HG03139 (cell line): ENCODE results near the gene TMC1.
A peak's percentile ranks its signal among the peaks of the same experiment; 100 is the strongest.
"Not testable (repeated sequence)": the region's sequence is repeated elsewhere in the genome, so short reads cannot be mapped to it uniquely, and the experiment has no call there.

ENCODE experiments used
- ATAC-seq: cut with Tn5 transposase; IDR thresholded peaks from one replicate; pipeline ENCODE4 v1.9.1; 2021; ENCODE audit not compliant: unreplicated experiment

TMC1 gene

DNA sequence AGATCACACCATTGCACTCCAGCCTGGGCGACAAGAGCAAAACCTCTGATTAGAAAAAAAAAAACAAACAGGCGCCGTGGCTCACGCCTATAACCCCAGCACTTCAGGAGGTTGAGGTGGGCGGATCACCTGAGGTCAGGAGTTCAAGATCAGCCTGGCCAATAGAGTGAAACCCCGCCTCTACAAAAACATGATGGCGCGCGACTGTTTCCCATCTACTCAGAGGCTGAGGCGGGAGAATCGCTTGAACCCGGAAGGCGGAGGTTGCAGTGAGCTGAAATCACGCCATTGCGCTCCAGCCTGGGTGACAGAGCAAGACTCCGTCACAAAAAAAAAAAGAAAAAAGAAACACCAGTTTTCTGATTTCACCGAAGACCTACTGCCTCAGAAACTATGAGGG is at the start of gene TMC1:
TSS of gene TMC1 (plus strand) at position 193 of the 400 bp plus-strand sequence. CDS start 127,041 bp downstream, outside the sequence.
- ATAC-seq, result not testable (repeated sequence)

DNA sequence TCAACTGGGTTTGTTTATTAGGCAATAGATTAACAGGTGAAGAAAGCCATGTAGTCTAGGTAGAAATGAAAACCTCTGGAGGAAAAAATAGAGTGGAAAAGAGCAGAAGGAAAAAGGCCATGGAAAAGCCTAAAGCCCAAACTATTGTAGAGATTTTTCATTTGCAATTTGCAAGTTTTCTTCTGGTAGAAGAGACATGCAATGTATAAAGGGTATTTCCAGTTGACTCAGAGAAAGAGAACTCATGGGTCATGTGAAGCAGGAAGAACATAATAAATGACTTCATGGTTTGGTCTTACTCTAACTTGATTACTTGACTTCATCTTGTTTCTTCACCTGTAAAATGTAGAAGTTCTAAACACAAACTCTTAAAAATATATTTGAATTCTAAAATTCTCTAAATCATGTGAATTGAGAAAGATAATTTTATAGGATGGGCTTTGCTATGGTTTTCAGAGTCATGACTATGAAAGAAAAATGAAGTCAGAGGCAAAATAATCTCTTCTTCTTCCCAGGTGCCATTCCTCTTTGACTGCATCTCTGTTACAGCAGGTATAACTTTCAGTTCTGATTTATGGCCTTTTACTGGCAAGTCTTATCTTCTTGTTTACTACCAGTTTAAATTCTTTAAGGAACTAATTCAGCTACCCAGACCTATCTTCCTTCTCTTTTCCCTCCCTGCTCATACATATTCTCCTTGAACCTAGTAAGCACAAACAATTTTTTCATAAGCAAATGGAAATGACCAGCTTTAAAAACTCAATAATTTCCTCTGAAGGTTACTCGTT is 47.7 kb upstream of the TMC1 start:
- peak; percentile 73 for ATAC-seq

DNA sequence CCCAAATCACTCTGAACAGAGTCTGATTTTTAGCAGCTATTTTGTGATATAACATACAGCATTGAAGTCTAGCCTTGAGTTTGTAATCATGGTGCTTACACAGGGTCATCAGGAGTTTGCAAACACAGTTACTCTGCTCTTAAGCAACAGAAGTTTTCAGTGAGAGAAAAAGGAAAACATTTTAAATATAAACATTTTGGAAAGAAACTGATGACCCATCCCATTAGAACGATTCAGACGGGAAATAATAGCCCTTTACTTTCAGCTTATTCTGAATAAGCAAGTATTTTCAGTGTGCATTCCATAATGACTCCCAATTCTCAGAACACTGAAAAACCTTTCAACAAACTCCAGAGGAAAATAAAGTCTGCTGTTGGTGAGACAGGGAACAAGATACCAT is 46.7 kb upstream of the TMC1 start:
- ATAC-seq, result no peak

DNA sequence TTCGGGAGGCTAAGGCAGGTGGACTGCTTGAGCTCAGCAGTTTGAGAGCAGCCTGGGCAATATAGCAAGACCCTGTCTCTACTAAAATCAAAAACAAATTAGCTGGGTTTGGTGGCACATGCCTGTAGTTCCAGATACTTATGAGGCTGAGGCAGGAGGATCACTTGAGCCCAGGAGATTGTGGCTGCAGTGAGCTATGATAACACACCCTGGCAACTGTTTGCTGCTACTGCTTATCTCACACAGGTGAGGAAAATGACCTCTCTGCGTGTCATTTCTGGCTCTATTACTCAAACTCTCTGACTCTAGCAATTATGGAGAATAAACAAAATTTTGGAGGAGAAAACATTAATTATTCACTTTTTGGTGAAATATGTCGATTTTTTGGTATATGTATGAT is 45.3 kb upstream of the TMC1 start:
- no peak for ATAC-seq

DNA sequence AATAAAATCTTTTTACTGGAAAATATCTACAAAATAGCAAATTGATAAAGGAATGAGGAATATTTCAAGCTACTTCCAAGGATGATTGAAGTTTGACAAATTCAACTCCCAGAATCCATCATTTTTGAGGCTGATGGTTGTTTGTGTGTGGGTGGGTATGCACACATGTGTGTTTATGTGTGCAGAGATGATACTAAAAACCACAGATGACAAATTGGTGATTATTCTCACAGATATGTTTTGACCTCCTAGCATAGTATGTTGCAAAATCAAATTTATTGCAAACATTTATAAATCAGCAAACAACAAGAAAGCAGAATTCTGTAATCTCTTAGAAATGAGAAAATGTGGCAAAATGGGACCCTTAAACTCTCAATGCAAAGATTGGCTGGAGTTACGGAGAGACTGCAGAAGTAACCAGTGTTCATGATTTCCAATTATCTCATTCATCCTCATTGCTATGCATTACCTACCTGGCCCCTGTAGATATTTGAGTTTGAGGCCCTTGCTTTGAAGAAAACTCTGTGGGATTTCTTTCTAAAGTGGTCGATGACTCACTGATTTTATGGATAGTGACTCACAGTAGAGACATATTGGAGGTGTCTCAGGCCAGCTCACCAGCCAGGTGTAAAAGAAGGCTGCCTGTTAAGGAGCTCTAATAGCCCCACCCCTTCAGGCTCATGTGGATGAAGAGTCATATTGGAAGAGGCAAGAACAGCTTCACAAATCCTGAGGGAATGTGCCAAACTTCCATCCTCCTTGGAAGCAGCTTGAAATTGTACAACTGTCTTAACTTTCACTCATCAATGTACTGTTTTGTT is 44.6 kb upstream of the TMC1 start:
- ATAC-seq, result no peak

DNA sequence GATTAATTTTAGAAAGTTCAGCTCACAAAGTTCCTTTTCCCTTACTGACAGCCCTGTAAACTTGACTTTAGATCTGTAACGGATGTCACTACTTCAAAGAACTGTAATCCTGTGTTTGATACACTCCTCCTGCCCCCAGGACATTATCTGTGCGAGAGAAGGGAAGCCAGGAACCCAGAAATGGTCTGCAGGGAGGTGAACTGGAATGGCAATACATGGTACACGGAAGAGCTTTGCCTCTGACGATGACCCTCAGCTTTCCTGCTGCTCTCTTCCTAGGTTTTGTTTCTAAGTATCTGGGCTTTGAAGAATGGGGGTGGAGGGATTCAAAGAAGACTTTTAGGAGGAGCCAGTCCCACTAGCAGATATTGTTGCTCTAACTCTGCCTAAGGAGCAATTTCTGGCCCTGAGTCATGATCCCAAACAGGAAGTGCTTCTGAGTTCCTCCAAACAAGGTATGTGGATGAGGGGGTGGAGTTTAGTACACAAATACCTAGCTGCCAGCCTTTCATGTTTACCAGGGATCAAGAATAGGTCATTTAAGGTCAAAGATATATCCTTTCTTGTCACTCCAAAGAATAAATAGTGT is 43.4 kb upstream of the TMC1 start:
- ATAC-seq, result no peak

DNA sequence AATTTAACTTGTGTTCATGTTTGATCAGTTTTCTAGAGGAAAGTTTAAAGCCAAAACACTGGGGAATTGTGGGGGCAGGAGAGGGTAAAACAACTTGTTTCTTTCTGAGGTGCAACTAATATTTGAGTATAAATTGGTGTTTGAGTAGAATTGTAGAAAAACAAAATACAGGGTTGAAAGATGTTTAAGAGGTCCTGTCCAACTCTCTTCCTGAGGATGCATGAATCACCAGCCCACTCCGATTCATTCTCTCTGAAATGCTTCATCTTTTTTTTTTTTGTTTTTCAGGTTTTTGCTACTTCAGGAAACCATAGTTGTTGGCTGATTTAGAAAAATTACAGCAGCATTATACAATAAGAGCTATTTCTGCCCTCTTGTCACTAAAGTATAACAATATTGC is 42.4 kb upstream of the TMC1 start:
- ATAC-seq, result no peak

DNA sequence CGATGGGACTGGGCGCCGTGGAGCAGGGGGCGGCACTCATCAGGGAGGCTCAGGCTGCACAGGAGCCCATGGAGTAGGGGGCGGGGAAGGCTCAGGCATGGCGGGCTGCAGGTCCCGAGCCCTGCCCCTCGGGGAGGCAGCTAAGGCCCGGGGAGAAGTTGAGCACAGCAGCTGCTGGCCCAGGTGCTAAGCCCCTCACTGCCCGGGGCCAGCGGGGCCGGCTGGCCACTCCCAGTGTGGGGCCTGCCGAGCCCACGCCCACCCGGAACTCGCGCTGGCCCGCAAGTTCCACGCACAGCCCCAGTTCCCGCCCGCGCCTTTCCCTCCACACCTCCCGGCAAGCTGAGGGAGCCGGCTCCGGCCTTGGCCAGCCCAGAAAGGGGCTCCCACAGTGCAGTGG is 41.1 kb upstream of the TMC1 start:
- ATAC-seq, result not testable (repeated sequence)

DNA sequence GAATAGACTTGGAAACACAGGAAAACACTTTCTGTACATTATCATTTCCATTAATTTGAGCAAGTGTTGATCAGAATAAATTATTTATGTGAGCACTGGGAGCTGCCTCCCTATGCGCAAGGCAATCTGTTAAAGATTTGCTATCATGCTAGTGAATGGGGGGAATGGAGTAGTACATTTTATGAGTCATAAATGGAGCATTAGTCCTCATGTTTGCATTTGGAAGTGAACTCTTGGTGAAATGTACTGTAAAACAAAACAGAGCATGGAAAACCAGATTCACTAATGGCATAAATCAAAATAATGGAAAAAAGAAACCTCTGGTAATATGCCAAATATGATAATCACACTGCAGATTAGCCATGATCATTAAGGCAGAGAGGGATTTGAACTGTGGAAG is 40.5 kb upstream of the TMC1 start:
- no peak for ATAC-seq

DNA sequence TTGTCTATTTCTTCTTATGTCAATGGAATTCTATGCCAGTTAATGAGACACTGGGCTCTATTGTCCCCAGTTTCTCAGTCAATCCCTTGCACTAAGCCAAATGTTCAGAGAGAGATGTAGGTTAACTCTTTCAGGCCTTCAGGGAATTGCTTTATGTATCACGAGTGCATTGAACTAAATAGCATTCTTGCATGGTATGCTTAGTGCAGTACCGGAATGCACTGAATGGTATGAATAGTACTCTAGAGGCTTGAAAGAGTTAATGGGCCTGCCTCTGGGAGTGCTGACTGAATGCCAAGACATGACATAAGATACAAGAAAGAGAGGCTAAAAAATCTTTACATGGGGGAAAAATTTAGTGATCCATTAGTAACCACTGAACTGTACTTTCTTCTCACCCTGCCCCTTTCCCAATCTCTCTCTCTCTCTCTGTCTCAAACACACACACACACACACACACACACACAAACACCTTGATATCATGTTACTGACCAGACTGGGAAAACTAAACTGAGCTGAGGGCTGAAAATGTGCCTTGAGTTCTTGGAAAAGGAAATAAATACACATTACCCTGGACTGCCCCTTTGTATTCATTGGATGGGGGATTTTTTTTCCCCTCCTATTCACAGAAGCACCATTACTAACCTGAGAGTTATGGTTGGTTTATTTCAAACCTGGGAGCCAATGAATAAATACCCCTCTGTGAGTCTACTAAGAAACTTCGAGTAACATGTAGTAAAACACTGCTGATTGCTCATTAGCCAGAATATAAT is 35.4 kb upstream of the TMC1 start:
- no peak for ATAC-seq

DNA sequence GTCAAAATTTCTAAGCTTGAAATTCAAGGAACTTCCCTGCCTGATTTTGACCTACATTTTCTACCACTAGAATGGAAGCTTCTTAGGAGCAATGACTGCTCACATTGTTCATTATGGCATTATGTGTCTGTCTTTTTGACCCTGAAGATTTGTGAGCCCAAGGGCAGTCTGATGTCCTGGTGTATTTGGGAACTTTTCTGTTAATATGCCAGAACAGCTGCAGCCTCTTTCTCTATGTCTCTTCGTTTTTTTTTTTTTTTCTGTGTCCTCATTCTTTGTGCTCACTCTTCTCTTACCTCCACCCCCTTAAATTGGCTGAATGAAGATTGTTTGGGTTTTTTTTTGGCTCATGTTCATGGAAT is 34.8 kb upstream of the TMC1 start:
- no peak for ATAC-seq

DNA sequence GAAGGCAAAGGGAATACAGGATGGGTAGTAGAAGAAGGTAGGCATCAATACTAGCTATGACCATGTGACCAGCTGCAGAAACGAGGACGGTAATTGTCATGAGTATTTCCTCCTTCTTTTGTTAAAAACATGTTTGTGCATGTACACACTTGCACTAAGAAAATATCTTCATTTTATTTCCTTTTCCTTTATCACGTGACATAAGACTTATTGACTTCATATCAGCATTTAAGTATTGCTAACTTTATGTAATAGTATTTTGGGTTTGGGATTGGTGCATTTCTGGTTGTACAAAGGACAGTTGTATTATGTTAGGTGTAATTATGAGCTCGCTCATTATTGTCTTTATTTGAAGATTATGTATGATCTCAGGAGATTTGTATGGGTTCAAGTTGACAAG is 33.7 kb upstream of the TMC1 start:
- ATAC-seq, result not testable (repeated sequence)

DNA sequence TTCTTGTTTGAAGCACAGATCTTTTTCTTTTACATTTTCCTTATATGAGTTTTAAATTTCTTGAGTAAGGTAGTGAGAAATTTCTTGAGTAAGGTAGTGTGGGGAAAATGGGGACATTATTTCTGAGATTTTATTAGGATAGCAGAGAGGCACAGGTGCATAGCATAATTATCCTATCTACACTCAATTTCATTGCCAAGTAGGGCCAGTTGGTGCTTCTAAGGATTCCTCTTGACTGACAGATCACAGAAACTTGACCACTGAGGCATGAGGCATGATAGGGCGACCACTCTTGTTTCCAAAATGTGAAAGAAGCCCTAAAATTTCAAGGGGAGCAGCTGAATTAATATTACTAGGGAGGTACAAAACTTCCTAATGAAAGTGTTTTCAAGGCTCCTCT is 31.4 kb upstream of the TMC1 start:
- ATAC-seq, result no peak

DNA sequence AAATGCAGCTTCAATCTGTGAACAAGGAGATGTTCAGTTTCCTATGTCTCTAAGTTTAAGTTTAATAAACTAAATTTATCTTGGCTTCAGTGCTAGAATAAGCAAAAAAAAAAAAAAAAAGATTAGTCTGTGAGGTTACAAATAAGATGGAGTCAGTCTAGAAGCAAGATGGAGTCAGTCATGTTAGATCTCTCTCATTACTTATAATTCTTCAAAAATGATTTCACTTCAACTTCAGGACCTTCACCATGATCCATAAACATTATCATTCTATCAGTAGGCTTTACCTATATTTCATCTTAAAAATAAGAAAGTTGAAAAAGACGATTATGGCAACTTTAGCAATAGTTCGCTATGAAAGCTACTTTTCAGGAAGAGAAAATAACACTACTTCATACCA is 30.2 kb upstream of the TMC1 start:
- ATAC-seq, result no peak

DNA sequence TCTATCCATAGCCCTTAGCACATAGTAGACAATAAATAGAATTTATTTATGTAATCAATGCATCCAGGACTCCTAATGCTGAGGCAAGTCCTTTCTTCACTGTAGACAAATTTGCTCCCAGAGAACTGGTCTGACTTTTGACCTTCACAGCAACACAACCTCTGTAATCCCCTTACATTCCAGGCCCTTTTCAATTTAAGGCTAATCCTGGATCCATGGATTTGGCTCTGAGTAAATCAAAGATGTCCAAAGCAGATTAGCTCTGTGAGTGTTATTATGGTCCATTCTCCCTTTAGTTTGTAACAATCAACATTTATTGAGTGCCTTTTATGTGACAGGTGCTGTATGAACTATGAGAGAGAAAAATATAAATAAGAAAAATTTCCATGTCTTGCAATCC is 27.4 kb upstream of the TMC1 start:
- ATAC-seq, result no peak

DNA sequence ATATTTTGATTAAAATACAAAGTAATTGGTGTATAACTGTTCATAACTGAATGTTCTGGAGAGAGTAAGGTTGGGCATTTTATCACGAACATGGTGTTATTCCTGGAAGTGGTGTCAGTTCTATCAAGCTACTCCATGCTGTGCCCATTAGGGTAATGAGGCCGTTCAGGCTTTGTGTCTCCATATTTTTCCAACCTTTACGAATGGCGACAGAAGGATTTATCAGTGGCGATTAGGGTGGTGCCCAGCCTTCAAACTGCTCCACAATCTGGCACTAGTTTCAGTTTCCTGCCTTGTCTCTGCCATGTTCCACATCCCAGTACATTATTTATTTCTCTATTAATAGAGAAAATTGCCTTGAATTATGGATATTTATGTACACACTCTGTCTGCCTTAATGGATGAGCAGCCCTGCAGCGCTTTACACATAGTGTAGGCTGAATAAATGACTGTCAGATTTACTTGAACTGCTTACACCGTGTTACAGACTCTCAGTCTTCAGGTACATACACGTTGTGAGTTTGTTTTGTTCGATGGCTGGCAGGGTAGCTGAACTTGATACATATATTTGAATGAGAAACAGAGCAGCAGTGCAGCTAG is 23.9 kb upstream of the TMC1 start:
- no peak for ATAC-seq

DNA sequence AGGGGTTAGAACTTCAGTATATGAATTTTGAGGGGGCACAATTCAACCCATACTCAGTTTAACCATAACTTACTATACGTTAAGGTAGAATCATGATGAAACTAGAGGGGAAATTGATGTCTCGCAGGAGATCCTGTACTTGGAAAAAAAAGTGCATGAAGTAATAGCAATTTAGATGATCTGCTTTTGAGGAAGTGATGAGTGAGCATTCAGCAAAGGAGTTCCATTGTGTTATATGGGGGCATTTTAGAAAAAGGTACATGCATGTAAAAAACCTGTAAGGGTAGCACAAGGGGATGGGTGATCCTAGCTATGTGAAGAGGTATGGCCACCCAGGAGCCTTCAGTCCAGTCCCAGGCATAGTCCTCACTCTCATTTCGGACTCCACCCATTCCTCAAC is 14.8 kb upstream of the TMC1 start:
- no peak for ATAC-seq

DNA sequence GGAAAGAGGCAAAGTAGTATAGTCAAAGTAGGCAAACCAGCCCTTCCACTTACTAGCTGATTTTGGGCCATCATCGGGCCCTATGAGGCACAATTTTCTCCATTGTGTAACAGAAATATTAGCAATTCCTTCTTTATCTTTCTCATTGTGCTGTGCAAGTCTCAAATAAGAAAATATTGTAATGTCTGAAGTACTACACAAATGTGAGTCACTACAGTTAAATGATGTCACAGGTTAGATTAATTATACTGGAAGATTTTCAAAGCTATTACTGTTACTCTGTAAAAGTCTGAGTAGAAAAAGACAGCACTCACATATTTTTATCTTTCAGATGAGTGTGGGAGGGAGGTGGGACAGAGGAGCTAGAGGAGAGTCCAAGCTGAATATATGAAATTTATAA is 12.4 kb upstream of the TMC1 start:
- ATAC-seq, result no peak

DNA sequence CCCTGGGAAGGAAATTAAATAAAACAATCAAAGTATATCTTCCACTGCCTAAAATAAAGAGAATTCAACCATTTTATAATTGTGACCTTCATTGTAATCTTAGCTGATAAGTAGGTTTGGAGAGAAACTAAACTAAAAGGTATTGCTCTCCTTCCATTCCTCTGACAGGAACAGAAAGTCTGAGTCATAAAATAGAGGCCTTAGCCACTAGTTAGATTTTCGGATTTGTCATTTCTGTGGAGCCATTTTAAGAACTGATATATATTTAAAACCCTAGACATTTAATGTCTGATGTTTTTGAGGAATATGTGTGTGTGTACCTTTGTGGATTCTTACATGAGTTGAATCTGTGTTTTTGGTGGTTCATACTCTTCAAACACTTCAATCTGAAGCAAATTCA is 11.8 kb upstream of the TMC1 start:
- ATAC-seq, result peak; percentile 83

DNA sequence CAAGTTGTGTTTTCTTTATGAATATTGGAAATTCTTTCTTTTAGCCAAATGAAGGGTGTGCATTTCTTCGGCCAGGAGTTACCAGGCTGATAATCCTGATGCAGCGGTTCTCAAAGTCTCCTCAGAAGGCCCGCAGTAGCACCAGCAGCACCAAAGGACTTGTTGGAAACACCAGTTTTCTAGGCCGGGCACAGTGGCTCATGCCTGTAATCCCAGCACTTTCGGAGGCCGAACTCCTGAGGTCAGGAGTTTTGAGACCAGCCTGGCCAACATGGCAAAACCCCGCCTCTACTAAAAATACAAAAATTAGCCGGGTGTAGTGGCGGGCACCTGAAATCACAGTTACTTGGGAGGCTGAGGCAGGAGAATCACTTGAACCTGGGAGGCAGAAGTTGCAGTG is 397 bp upstream of the TMC1 start:
- ATAC-seq, result not testable (repeated sequence)
